GM12878 (cell line): ENCODE measurements around the gene HHIP. TPM values are rescaled to one million over a fixed set of nuclear protein-coding genes. Genes with fewer than 3 reads are reported as not detected.

ENCODE experiments used
- ATAC-seq: fragments of 200-7000 bp; cut with Tn5 transposase; 3 replicates; pipeline ENCODE4 v1.9.1; 2020; ENCODE audit warnings: mild to moderate bottlenecking, moderate library complexity
- BruUV-seq: library from RNA; stranded (reverse); fragments of 400-500 nt; replicated peaks from 2 replicates; lab custom pipeline; 2021; lab: Mats Ljungman, UMichigan
- CTCF ChIA-PET: fragments of 300-600 bp; sonication (Branson Sonifier 250); formaldehyde crosslinking; extraction: SDS; loops from one replicate; lab custom pipeline; 2021; ENCODE audit warnings: inconsistent platforms; lab: Yijun Ruan, JAX
- POLR2A ChIA-PET: fragments of 350-600 bp; formaldehyde crosslinking; extraction: SDS; loops from one replicate; lab custom pipeline; 2021; ENCODE audit warnings: inconsistent platforms; lab: Charles Lee
- RAD21 ChIA-PET: fragments of 300-600 bp; sonication (Branson Sonifier 250); formaldehyde crosslinking; loops from one replicate; lab custom pipeline; 2023; ENCODE audit warnings: antibody characterized with exemption; ENCODE audit not compliant: unreplicated experiment; lab: Charles Lee
- SMC1A ChIA-PET: fragments of 300-600 bp; sonication (Branson Sonifier 250); formaldehyde crosslinking; loops from one replicate; lab custom pipeline; 2023; ENCODE audit not compliant: unreplicated experiment, uncharacterized antibody; lab: Charles Lee
- DNase-seq: peaks from one replicate; pipeline ENCODE4 v3.0.0-alpha.2; 2011; ENCODE audit warnings: low read depth, low spot score
- FAIRE-seq: peaks from 3 replicates; lab custom pipeline; 2011; peaks lifted over from hg19 to GRCh38; lab: Jason Lieb, UNC
- H2AFZ ChIP-seq: 2 replicates; pipeline ENCODE4 v1.6.0; 2011; ENCODE audit warnings: low read depth, low read length, control low read depth; ENCODE audit not compliant: control insufficient read depth
- H3K27ac ChIP-seq: 2 replicates; pipeline ENCODE4 v1.5.1; 2011; ENCODE audit warnings: control low read depth; ENCODE audit not compliant: control insufficient read depth, insufficient read depth
- H3K27me3 ChIP-seq, 2 experiments: replicated peaks in 1 of 2; 2 replicates each; pipeline versions ENCODE4 v1.6.0 to v1.6.1; 2011; ENCODE audit warnings: low read length in 1 of 2; ENCODE audit not compliant: control insufficient read depth in 2 of 2, insufficient read depth in 2 of 2
- H3K36me3 ChIP-seq, 2 experiments: 2 replicates each; pipeline ENCODE4 v1.5.1; 2011; ENCODE audit warnings: low read length in 1 of 2; ENCODE audit not compliant: control insufficient read depth in 2 of 2, insufficient read depth in 2 of 2
- H3K4me1 ChIP-seq: 2 replicates; pipeline ENCODE4 v1.6.1; 2011; ENCODE audit warnings: mild to moderate bottlenecking, low read length, moderate library complexity, mixed read lengths; ENCODE audit not compliant: control insufficient read depth, insufficient read depth
- H3K4me2 ChIP-seq: 2 replicates; pipeline ENCODE4 v1.6.0; 2011; ENCODE audit warnings: control low read depth; ENCODE audit not compliant: control insufficient read depth, insufficient read depth
- H3K4me3 ChIP-seq: fragments of 200-600 bp; sonication (generic); 2 replicates; pipeline ENCODE4 v1.5.1; 2016
- H3K79me2 ChIP-seq: 2 replicates; pipeline ENCODE4 v1.6.0; 2011; ENCODE audit warnings: low read length; ENCODE audit not compliant: control insufficient read depth, insufficient read depth
- H3K9ac ChIP-seq: 2 replicates; pipeline ENCODE4 v1.8.0; 2011; ENCODE audit warnings: low read length, control low read depth, mixed read lengths; ENCODE audit not compliant: control insufficient read depth, insufficient read depth
- H3K9me3 ChIP-seq: replicated peaks from 3 replicates; pipeline ENCODE4 v1.5.1; 2011; ENCODE audit warnings: mild to moderate bottlenecking, low read length; ENCODE audit not compliant: control insufficient read depth, insufficient read depth
- H4K20me1 ChIP-seq: 2 replicates; pipeline ENCODE4 v1.6.0; 2011; ENCODE audit not compliant: control insufficient read depth, insufficient read depth
- HDAC2 ChIP-seq: fragments of 200-600 bp; sonication (generic); IDR thresholded peaks from 2 replicates; pipeline ENCODE4 v1.6.1; 2017
- MEF2B ChIP-seq: fragments of 450-650 bp; IDR thresholded peaks from 2 replicates; pipeline ENCODE4 v1.6.1; 2018; ENCODE audit warnings: mild to moderate bottlenecking, moderate library complexity; ENCODE audit not compliant: partially characterized antibody, poor library complexity, severe bottlenecking
- NFXL1 ChIP-seq: fragments of 450-650 bp; IDR thresholded peaks from 2 replicates; pipeline ENCODE4 v1.6.1; 2017; ENCODE audit warnings: antibody characterized with exemption, mild to moderate bottlenecking, borderline replicate concordance
- RCOR1 ChIP-seq: conservative IDR thresholded peaks from 2 replicates; pipeline ENCODE4 v1.6.1; 2012; ENCODE audit warnings: low read depth, low read length, improper control_type of control experiment
- SP1 ChIP-seq: IDR thresholded peaks from one replicate; pipeline ENCODE4 v1.6.1; 2011; ENCODE audit warnings: low read depth, low read length
- ZBED1 ChIP-seq: IDR thresholded peaks from 2 replicates; pipeline ENCODE4 v1.6.1; 2016; ENCODE audit warnings: borderline replicate concordance
- WGBS: methylation state at CpG from one replicate; pipeline ENCODE4 v1.1.6; 2016; ENCODE audit warnings: low lambda C conversion rate; ENCODE audit not compliant: insufficient replicate concordance, insufficient coverage; ENCODE audit errors: missing lambda C conversion rate; 5-methylcytosine and 5-hydroxymethylcytosine counted together
- in situ Hi-C: fragments of 300-500 bp; cut with MboI; formaldehyde crosslinking; loops from 9 replicates; pipeline ENCODE4 v1.14.3; 2018; ENCODE audit warnings: mixed read lengths
- intact Hi-C: fragments of 100-400 bp; cut with micrococcal nuclease; formaldehyde crosslinking; loops from one replicate; pipeline ENCODE4 v1.14.2; 2022; ENCODE audit not compliant: unreplicated experiment
- polyA plus RNA-seq, 11 experiments: library from polyadenylated mRNA; depleted of rRNA in 4 of 11; unstranded in 6 of 11; stranded (reverse) in 5 of 11; fragments of >200 nt; fragmentation: Nextera tagmentation in 4 of 11; fragmentation: Illumina TruSeq in 1 of 11; extraction: Ambion mirVana in 4 of 11; extraction: Trizol in 1 of 11; gene quantifications; 1 replicate in 1 of 11; 2 replicates in 10 of 11; pipeline versions ENCODE4 v1.2.1 to v1.2.3, GENCODE V29; 2011 to 2016; ENCODE audit warnings: inconsistent platforms in 2 of 11, missing spikeins in 2 of 11, low read depth in 1 of 11
- total RNA-seq, 4 experiments: library from RNA; depleted of rRNA in 3 of 4; stranded (reverse); fragments of >200 nt in 3 of 4; fragmentation: Illumina TruSeq in 1 of 4; extraction: Trizol in 1 of 4; gene quantifications; 2 replicates each; pipeline versions ENCODE4 v1.2.1 to v1.2.3, GENCODE V29; 2013 to 2021
- TF ChIP-seq, protein P1 (sequence below): fragments of 450-650 bp; IDR thresholded peaks from 2 replicates; pipeline ENCODE4 v1.6.1; 2017; ENCODE audit warnings: mild to moderate bottlenecking, moderate library complexity

Gene HHIP
- total and polyA plus RNA-seq, 10 of the 15 experiments (the other 5 are each of a cell fraction or from before 2014, with no cell fraction given) = 0.06 to 0.56 (median 0.24) TPM; not detected in 1

DNA sequence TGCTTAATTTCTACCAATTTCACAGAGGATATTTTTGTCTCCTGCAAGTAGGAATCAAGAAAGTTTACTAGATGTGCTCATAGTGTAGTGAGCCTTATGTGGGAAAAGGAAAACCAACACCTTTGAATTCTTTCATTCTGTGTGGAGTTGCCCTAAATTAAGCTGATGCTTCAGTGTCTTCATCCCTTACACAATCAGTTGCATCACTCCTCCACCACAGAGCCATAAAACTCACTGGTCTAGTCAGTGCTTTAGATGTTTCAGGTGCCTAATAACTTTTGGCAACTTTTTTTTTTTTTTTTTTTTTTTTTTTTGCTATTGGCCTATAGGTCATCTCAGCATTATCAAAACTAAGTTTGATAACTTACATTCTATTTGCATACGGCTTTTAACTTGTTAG lies 41.5 kb downstream of the HHIP start:
- Histone ChIP-seq H3K4me1 (no peaks in the 10 kb centered on the region), H3K9ac (no peak overlapping the region), H3K79me2 (no peaks in the 10 kb centered on the region), H3K27me3 (no peaks in the 10 kb centered on the region), H3K36me3 (no peaks in the 10 kb centered on the region), H3K9me3 (no peaks in the 10 kb centered on the region), H3K27ac (no peak overlapping the region), H2AFZ (no peak overlapping the region), H4K20me1 (no peaks in the 10 kb centered on the region), H3K4me2 (no peak overlapping the region), H3K4me3 (no peak overlapping the region)
- no peak for DNase-seq
- ChIA-PET POLR2A (no interaction called here), RAD21 (no interaction called here), CTCF (no interaction called here), SMC1A (no interaction called here)
- BruUV-seq = no TSS peak
- intact Hi-C loops (no loop called here), in situ Hi-C loops (no loop called here)
- FAIRE-seq = no peak
- TF ChIP-seq, protein P1, sequence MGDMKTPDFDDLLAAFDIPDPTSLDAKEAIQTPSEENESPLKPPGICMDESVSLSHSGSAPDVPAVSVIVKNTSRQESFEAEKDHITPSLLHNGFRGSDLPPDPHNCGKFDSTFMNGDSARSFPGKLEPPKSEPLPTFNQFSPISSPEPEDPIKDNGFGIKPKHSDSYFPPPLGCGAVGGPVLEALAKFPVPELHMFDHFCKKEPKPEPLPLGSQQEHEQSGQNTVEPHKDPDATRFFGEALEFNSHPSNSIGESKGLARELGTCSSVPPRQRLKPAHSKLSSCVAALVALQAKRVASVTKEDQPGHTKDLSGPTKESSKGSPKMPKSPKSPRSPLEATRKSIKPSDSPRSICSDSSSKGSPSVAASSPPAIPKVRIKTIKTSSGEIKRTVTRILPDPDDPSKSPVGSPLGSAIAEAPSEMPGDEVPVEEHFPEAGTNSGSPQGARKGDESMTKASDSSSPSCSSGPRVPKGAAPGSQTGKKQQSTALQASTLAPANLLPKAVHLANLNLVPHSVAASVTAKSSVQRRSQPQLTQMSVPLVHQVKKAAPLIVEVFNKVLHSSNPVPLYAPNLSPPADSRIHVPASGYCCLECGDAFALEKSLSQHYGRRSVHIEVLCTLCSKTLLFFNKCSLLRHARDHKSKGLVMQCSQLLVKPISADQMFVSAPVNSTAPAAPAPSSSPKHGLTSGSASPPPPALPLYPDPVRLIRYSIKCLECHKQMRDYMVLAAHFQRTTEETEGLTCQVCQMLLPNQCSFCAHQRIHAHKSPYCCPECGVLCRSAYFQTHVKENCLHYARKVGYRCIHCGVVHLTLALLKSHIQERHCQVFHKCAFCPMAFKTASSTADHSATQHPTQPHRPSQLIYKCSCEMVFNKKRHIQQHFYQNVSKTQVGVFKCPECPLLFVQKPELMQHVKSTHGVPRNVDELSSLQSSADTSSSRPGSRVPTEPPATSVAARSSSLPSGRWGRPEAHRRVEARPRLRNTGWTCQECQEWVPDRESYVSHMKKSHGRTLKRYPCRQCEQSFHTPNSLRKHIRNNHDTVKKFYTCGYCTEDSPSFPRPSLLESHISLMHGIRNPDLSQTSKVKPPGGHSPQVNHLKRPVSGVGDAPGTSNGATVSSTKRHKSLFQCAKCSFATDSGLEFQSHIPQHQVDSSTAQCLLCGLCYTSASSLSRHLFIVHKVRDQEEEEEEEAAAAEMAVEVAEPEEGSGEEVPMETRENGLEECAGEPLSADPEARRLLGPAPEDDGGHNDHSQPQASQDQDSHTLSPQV = no peak
- no peak for TF ChIP-seq SP1
- TF ChIP-seq NFXL1 = no peak
- TF ChIP-seq ZBED1 = no peak
- TF ChIP-seq MEF2B = no peak
- no peak for TF ChIP-seq HDAC2
- no peak for TF ChIP-seq RCOR1
- ATAC-seq = no peak
- WGBS = 0% methylated on average over 1 of the region's 1 CpG
